ENCODE results near the gene TNNI2.
A peak's percentile ranks its signal among the peaks of the same experiment; 100 is the strongest.
"Not testable (repeated sequence)": the region's sequence is repeated elsewhere in the genome, so short reads cannot be mapped to it uniquely, and the experiment has no call there.

TNNI2 gene

DNA sequence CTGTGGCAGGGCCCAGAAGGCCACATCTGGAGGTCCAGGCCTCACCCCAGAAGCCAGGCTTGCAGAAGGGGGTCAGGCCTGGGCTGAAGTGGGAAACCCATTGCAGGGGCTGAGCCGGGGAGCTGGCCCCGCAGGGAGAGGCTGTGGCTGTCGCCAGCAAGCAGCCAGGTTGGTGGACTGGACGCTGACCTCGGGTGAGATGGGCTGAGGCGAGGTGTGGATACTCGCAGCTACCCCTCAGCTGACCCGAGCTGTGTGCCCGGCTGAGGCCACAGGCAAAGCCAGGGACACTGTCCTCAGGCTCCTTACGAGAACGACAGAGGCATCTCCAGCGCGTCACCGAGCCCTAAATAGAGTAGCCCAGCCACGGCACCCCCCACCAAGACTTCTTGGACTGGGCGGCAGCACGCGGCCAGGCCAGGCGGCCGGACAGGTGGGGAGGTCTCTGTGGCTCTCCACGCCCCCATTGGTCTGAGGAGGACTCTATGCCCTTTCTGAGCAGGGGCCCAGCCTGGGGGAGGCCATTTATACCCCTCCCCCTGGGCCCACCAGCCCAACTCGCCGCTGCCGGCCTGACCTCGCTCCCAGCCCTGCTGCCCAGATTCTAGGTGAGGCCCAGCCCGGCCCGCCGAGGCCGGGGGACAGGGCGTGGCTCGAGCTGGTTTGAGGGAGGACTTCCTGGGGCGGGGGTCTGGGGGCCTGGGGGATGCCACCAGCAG is at the start of gene TNNI2:
TSS of gene TNNI2 (plus strand) at position 556 of the 719 bp plus-strand sequence. CDS start 716 bp downstream, outside the sequence.
- DNase-seq (ENCODE audit: low spot score in 2 of 2) = no peak
- Mint-ChIP-seq H3K9me3 (no peaks in the 10 kb centered on the region), H3K27me3 (peaks cover under 1% of the 10 kb centered on the region), H3K4me1 (peaks cover 20% of the 10 kb centered on the region), H3K27ac (peak within 1 kb of the TSS; percentile 91), H3K4me3 (peak within 1 kb of the TSS; percentile 74), H3K36me3 (no peaks in the 10 kb centered on the region)
- ATAC-seq (ENCODE audit: low read depth) = no peak

DNA sequence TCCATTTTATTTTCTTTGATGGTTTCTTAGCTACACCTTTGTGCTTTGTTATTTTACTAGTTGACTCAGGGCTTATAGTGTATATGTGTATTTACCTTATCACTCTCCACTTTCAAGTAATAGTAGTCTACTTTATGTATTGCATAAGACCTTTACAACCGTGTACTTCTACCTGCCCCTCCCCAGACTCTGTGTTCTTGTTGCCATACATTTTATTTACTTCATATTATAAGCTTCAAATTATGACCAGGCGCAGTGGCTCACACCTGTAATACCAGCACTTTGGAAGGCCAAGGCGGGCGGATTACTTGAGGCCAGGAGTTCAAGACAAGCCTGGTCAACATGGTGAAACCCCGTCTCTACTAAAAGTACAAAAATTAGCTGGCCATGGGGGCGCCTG is 46.9 kb upstream of the TNNI2 start:
- ATAC-seq (ENCODE audit: low read depth) (no peak), DNase-seq (ENCODE audit: low spot score in 2 of 2) (no peak)
- Mint-ChIP-seq H3K9me3 (no peaks in the 10 kb centered on the region), H3K4me1 (peaks cover 3% of the 10 kb centered on the region), H3K27ac (no peak overlapping the region), H3K4me3 (no peak overlapping the region), H3K36me3 (peaks cover 1% of the 10 kb centered on the region), H3K27me3 (peaks cover 15% of the 10 kb centered on the region)

DNA sequence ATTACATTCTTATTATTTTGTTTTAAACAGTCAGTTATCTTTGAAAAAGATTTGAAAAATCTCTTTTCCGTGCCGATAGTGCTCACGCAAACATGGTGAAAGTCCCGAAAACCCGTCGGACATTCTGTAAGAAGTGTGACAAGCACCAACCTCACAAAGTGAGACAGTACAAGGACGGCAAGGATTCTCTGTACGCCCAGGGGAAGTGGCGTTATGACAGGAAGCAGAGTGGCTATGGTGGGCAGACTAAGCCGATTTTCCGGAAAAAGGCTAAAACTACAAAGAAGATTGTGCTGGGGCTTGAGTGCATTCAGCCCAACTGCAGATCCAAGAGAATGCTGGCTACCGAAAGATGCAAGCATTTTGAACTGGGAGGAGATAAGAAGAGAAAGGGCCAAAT is 46.3 kb upstream of the TNNI2 start:
- Mint-ChIP-seq H3K4me3 (no peak overlapping the region), H3K4me1 (peaks cover 3% of the 10 kb centered on the region), H3K27ac (no peak overlapping the region), H3K9me3 (no peaks in the 10 kb centered on the region), H3K27me3 (peaks cover 16% of the 10 kb centered on the region), H3K36me3 (peaks cover 1% of the 10 kb centered on the region)
- ATAC-seq (ENCODE audit: low read depth) (no peak), DNase-seq (ENCODE audit: low spot score in 2 of 2) (no peak)

- H3K27me3 Mint-ChIP-seq = peaks cover 16% of the 10 kb centered on the region
- H3K36me3 Mint-ChIP-seq = peaks cover 1% of the 10 kb centered on the region
- no peak overlapping the region for H3K27ac Mint-ChIP-seq
- no peak for DNase-seq (ENCODE audit: low spot score in 2 of 2)
- no peak overlapping the region for H3K4me3 Mint-ChIP-seq
- H3K9me3 Mint-ChIP-seq = no peaks in the 10 kb centered on the region
- H3K4me1 Mint-ChIP-seq = peaks cover 3% of the 10 kb centered on the region
- no peak for ATAC-seq (ENCODE audit: low read depth)
These were observed 45.7 kb upstream of the TNNI2 start for GRCh38 chr11:1793081-1793480.

GRCh38 chr11:1796413-1797011 is 42.3 kb upstream of the TNNI2 start:
- H3K27ac Mint-ChIP-seq = no peak overlapping the region
- ATAC-seq (ENCODE audit: low read depth) (no peak), DNase-seq (ENCODE audit: low spot score in 2 of 2) (no peak)
- H3K4me1 Mint-ChIP-seq = peaks cover 3% of the 10 kb centered on the region
- H3K4me3 Mint-ChIP-seq = no peak overlapping the region
- no peaks in the 10 kb centered on the region for H3K9me3 Mint-ChIP-seq
- H3K36me3 Mint-ChIP-seq = peaks cover 1% of the 10 kb centered on the region
- peaks cover 27% of the 10 kb centered on the region for H3K27me3 Mint-ChIP-seq

GRCh38 chr11:1797391-1798125 is 41.2 kb upstream of the TNNI2 start:
- Mint-ChIP-seq H3K36me3 (peaks cover 1% of the 10 kb centered on the region), H3K27me3 (peaks cover 27% of the 10 kb centered on the region), H3K4me3 (no peak overlapping the region), H3K9me3 (no peaks in the 10 kb centered on the region), H3K4me1 (peaks cover 3% of the 10 kb centered on the region), H3K27ac (no peak overlapping the region)
- ATAC-seq (ENCODE audit: low read depth) (no peak), DNase-seq (ENCODE audit: low spot score in 2 of 2) (no peak)

DNA sequence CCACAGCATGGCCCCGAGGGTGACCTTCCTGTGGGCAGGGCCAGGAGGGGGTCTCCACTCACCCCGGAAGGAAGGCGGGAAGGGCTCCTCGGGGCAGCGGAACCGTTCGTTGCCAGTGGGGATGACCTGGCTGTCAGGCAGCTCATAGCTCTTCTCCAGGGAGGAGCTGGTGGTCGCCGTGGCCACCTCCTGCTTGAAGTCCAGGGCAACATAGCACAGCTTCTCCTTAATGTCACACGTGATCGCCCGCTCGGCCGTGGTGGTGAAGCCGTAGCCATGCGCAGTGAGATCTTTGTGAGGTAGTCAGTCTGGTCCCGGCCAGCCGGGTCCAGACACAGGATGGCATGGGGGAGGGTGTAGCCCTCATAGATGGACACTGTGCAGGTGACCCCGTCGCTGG is 35.5 kb upstream of the TNNI2 start:
- ATAC-seq (ENCODE audit: low read depth) (no peak), DNase-seq (ENCODE audit: low spot score in 2 of 2) (no peak)
- Mint-ChIP-seq H3K9me3 (no peaks in the 10 kb centered on the region), H3K4me1 (no peaks in the 10 kb centered on the region), H3K27ac (no peak overlapping the region), H3K4me3 (no peak overlapping the region), H3K27me3 (peaks cover 21% of the 10 kb centered on the region), H3K36me3 (no peaks in the 10 kb centered on the region)

DNA sequence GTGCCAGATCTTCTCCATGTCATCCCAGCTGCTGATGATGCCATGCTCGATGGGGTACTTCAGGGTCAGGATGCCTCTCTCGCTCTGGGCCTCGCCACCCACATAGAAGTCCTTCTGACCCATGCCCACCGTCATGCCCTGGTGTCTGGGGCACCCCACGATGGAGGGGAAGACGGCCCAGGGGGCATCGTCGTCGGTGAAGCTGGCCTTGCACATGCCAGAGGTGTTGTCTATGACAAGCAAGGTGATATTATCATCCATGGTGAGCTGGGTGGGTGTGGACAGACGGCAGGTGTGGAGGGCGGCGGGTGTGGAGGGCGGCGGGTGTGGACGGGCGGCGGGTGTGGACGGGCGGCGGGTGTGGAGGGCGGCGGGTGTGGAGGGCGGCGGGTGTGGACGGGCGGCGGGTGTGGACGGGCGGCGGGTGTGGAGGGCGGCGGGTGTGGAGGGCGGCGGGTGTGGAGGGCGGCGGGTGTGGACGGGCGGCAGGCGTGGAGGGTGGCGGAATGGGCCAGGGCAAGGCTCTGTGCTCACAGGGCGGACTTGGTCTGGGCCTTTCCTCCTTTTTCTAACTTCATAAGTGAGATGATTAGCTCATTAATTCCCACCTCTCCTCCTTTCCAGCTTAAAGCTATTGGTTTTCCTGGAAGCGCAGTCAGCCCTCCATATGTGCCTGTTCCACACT is 34.8 kb upstream of the TNNI2 start:
- not testable (repeated sequence) for ATAC-seq (ENCODE audit: low read depth); H3K4me1 Mint-ChIP-seq; H3K4me3 Mint-ChIP-seq; H3K27ac Mint-ChIP-seq; DNase-seq (ENCODE audit: low spot score in 2 of 2); H3K9me3 Mint-ChIP-seq; H3K36me3 Mint-ChIP-seq
- H3K27me3 Mint-ChIP-seq = peaks cover 18% of the 10 kb centered on the region

DNA sequence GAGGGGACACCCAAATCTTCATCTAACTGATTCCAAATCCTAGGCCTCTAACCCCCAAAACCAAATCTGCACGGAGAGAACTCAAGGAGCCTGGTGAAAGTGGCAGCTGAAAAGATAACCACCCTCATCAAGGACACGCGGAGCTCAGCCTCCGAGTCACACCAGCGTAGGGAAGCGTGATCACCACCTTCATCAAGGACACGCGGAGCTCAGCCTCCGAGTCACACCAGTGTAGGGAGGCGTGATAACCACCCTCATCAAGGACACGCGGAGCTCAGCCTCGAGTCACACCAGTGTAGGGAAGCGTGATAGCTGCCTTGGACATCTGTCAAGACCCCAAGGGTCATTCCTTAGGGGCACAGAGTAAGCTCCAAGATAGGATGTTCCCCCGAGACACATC is 33.3 kb upstream of the TNNI2 start:
- peaks cover 20% of the 10 kb centered on the region for H3K27me3 Mint-ChIP-seq
- H3K9me3 Mint-ChIP-seq = no peaks in the 10 kb centered on the region
- DNase-seq (ENCODE audit: low spot score in 2 of 2) = no peak
- ATAC-seq (ENCODE audit: low read depth) = no peak
- no peak overlapping the region for H3K27ac Mint-ChIP-seq
- no peak overlapping the region for H3K4me3 Mint-ChIP-seq
- no peaks in the 10 kb centered on the region for H3K4me1 Mint-ChIP-seq
- H3K36me3 Mint-ChIP-seq = peaks cover 2% of the 10 kb centered on the region

- no peak for ATAC-seq (ENCODE audit: low read depth)
- no peaks in the 10 kb centered on the region for H3K9me3 Mint-ChIP-seq
- H3K36me3 Mint-ChIP-seq = peaks cover 2% of the 10 kb centered on the region
- no peak overlapping the region for H3K4me3 Mint-ChIP-seq
- H3K27me3 Mint-ChIP-seq = peaks cover 16% of the 10 kb centered on the region
- no peak for DNase-seq (ENCODE audit: low spot score in 2 of 2)
- H3K27ac Mint-ChIP-seq = no peak overlapping the region
- no peaks in the 10 kb centered on the region for H3K4me1 Mint-ChIP-seq
These were observed 31.4 kb upstream of the TNNI2 start for GRCh38 chr11:1807264-1807995.

DNA sequence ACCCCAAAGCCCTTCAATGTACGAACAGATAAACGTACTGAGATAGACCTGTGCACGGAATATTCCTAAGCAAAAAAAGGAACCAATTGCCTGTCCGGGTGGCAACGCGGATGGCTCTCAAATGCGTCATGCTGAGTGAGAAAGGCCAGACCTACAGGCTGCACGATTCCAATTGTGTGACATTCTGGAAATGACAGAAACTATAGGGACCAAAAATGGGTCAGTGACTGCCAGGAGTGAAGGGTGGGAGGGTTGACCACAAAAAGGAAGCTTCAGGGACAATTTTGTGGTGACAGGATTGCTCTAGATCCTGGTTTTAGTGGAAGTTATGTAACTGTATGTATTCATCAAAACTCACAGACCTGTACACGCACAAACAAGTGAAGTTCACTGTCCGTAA is 28.0 kb upstream of the TNNI2 start:
- Mint-ChIP-seq H3K4me1 (no peaks in the 10 kb centered on the region), H3K27me3 (peaks cover 12% of the 10 kb centered on the region)

DNA sequence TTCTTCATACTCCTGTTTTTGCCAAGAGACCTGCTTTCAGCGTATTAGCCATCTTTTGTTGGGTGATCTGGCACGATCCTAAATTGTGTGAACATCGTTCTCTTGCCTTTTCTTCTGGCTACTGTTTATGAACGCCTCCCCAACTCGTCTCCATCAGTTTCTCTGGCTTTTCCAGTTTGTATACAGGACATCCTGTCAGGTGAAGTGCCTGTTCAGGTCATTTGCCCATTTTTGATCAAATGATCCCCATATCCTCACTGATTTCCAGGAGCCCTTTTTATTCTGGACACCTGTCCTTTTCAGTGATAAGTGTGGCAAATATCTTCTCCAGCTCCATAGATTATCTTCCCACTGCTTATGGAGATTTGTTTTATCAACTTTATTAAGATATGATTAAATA is 26.5 kb upstream of the TNNI2 start:
- no peak overlapping the region for H3K4me3 Mint-ChIP-seq
- ATAC-seq (ENCODE audit: low read depth) = no peak

More for the DNA sequence above, 28.0 kb upstream of the TNNI2 start:
- no peak for DNase-seq (ENCODE audit: low spot score in 2 of 2)
- no peak overlapping the region for H3K4me3 Mint-ChIP-seq
- no peaks in the 10 kb centered on the region for H3K9me3 Mint-ChIP-seq
- no peak for ATAC-seq (ENCODE audit: low read depth)
- H3K36me3 Mint-ChIP-seq = peaks cover 2% of the 10 kb centered on the region
- no peak overlapping the region for H3K27ac Mint-ChIP-seq

GRCh38 chr11:1812801-1813200 is 26.0 kb upstream of the TNNI2 start:
- no peaks in the 10 kb centered on the region for H3K9me3 Mint-ChIP-seq
- no peak overlapping the region for H3K4me3 Mint-ChIP-seq

More for the DNA sequence above, 26.5 kb upstream of the TNNI2 start:
- Mint-ChIP-seq H3K36me3 (peaks cover 2% of the 10 kb centered on the region), H3K9me3 (no peaks in the 10 kb centered on the region), H3K4me1 (no peaks in the 10 kb centered on the region), H3K27me3 (peaks cover 12% of the 10 kb centered on the region), H3K27ac (no peak overlapping the region)
- no peak for DNase-seq (ENCODE audit: low spot score in 2 of 2)

More at GRCh38 chr11:1812801-1813200, 26.0 kb upstream of the TNNI2 start:
- Mint-ChIP-seq H3K4me1 (no peaks in the 10 kb centered on the region), H3K36me3 (peaks cover 2% of the 10 kb centered on the region), H3K27ac (no peak overlapping the region), H3K27me3 (peaks cover 12% of the 10 kb centered on the region)
- DNase-seq (ENCODE audit: low spot score in 2 of 2) (no peak), ATAC-seq (ENCODE audit: low read depth) (no peak)
